ENCODE results near the gene NR2C2AP.
A peak's percentile ranks its signal among the peaks of the same experiment; 100 is the strongest.

Gene NR2C2AP

DNA sequence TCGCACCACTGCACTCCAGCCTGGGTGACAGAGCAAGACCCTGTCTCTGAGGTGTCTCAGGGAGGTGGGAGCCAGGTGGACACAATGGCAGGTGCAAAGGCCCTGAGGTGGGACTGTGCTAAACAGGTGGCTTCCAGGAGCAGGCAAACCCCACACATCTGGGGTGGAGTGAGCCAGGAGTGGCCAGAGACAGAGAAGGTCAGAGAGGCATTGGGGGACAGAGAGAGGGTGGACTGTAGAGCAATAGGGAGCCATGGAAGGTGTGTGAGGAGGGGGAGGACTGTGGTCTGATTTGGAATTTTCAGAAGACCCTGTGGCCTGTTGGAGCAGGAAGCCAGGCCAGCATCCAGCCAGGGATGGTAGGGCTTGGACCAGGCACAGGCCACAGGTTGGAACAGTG, 37.8 kb downstream of the NR2C2AP start:
- H4K20me1 ChIP-seq (ENCODE audit: low read depth, low read length), result no peaks in the 10 kb centered on the region
- peaks cover 94% of the 10 kb centered on the region for H3K79me2 ChIP-seq (ENCODE audit: insufficient read depth, low read length)
- H3K27ac ChIP-seq (ENCODE audit: low read depth, low read length), result peak overlapping the region; percentile 99
- H3K9ac ChIP-seq (ENCODE audit: low read length), result peak overlapping the region; percentile 94
- H3K4me3 ChIP-seq (ENCODE audit: insufficient read depth, low read length, poor library complexity, severe bottlenecking), result peak overlapping the region; percentile 81
- H3K9me2 ChIP-seq (replicated peaks; ENCODE audit: insufficient read depth, low read length), result no peaks in the 10 kb centered on the region
- H3K27me3 ChIP-seq (ENCODE audit: low read length), result no peaks in the 10 kb centered on the region
- H3K9me3 ChIP-seq (ENCODE audit: insufficient read depth, low read length), result no peaks in the 10 kb centered on the region
- peak overlapping the region; percentile 96 for H3K4me2 ChIP-seq (ENCODE audit: low read depth, low read length, poor library complexity, severe bottlenecking)
- peaks cover 4% of the 10 kb centered on the region for H3K36me3 ChIP-seq (ENCODE audit: low read length)
- TF ChIP-seq EZH2phosphoT487 (conservative IDR thresholded peaks at IDR 0.05; ENCODE audit: low read length), result no peak
- no peak for TF ChIP-seq CTCF (IDR thresholded peaks at IDR 0.05; ENCODE audit: insufficient read depth, low read length, poor library complexity, severe bottlenecking)
- no peak overlapping the region for H2AFZ ChIP-seq (ENCODE audit: low read depth, low read length, severe bottlenecking)
- H3F3A ChIP-seq (ENCODE audit: insufficient read depth), result peaks cover 89% of the 10 kb centered on the region

DNA sequence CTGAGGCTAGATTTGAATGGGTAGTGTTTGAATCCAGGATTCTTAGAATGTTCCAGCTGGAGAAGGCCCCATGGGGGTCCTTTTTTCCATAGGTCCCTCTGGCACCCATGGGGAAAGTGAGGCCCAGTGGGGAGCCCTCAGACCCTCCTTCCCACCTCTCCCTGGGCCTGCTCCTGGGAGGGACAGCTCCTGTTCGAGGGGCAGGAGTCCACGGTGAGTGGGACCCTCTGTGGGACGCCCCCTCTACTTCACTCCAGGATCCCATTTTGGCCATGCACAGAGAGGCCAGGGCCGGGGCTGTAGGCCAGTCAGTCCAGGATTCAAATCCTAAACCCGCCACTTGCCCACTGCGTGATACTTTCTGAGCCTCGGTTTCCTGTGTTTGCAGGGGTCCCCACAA, 40.7 kb downstream of the NR2C2AP start:
- Histone ChIP-seq H4K20me1 (ENCODE audit: low read depth, low read length) (no peaks in the 10 kb centered on the region), H3K79me2 (ENCODE audit: insufficient read depth, low read length) (peaks cover 83% of the 10 kb centered on the region), H2AFZ (ENCODE audit: low read depth, low read length, severe bottlenecking) (no peak overlapping the region), H3K9me2 (replicated peaks; ENCODE audit: insufficient read depth, low read length) (no peaks in the 10 kb centered on the region), H3K27ac (ENCODE audit: low read depth, low read length) (peak overlapping the region; percentile 99), H3K9ac (ENCODE audit: low read length) (peak overlapping the region; percentile 94), H3K4me3 (ENCODE audit: insufficient read depth, low read length, poor library complexity, severe bottlenecking) (peak overlapping the region; percentile 36), H3K36me3 (ENCODE audit: low read length) (peaks cover 2% of the 10 kb centered on the region; the same call in 1 of the 2 replicates), H3K27me3 (ENCODE audit: low read length) (no peaks in the 10 kb centered on the region), H3K9me3 (ENCODE audit: insufficient read depth, low read length) (no peaks in the 10 kb centered on the region), H3F3A (ENCODE audit: insufficient read depth) (peaks cover 95% of the 10 kb centered on the region), H3K4me2 (ENCODE audit: low read depth, low read length, poor library complexity, severe bottlenecking) (peak overlapping the region; percentile 96)
- no peak for TF ChIP-seq CTCF (IDR thresholded peaks at IDR 0.05; ENCODE audit: insufficient read depth, low read length, poor library complexity, severe bottlenecking)
- TF ChIP-seq EZH2phosphoT487 (conservative IDR thresholded peaks at IDR 0.05; ENCODE audit: low read length), result no peak

DNA sequence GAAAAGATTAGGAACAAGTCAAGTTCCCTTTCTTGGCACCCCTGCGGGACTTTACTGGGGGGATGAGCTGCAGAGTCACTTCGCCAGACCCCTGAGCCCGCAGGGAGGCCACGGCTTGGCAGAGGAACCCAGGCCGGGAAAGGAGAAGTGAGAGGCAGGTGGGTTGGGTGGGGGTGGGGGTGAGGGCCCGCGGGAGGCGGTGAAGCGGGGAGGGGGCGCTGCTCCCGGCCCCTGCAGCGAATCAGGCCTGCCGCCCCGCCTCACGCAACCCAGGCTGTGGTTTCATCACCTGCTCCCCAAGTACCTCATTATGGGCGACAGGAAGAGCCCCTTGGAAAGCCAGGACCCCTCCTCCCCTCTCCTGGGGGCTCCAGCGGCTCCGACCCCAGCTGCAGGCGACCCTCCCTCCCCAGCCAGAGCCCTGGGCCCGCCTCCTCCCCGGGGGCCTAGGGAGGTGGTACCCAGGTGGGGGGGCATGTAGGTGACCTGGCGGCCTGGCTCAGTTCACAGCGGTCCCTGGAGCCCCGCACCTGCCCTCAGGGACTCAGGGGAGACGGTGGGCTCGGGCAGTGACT, 42.7 kb downstream of the NR2C2AP start:
- Histone ChIP-seq H3K9me3 (ENCODE audit: insufficient read depth, low read length) (no peaks in the 10 kb centered on the region), H3K79me2 (ENCODE audit: insufficient read depth, low read length) (peaks cover 70% of the 10 kb centered on the region), H3K27me3 (ENCODE audit: low read length) (no peaks in the 10 kb centered on the region), H3K4me3 (ENCODE audit: insufficient read depth, low read length, poor library complexity, severe bottlenecking) (peak overlapping the region; percentile 23), H3K4me2 (ENCODE audit: low read depth, low read length, poor library complexity, severe bottlenecking) (peak overlapping the region; percentile 96), H2AFZ (ENCODE audit: low read depth, low read length, severe bottlenecking) (no peak overlapping the region), H3F3A (ENCODE audit: insufficient read depth) (peaks cover 94% of the 10 kb centered on the region), H3K27ac (ENCODE audit: low read depth, low read length) (peak overlapping the region; percentile 99), H4K20me1 (ENCODE audit: low read depth, low read length) (no peaks in the 10 kb centered on the region), H3K36me3 (ENCODE audit: low read length) (peaks cover 2% of the 10 kb centered on the region; the same call in 1 of the 2 replicates), H3K9me2 (replicated peaks; ENCODE audit: insufficient read depth, low read length) (no peaks in the 10 kb centered on the region), H3K9ac (ENCODE audit: low read length) (peak overlapping the region; percentile 94)
- TF ChIP-seq EZH2phosphoT487 (conservative IDR thresholded peaks at IDR 0.05; ENCODE audit: low read length), result no peak
- no peak for TF ChIP-seq CTCF (IDR thresholded peaks at IDR 0.05; ENCODE audit: insufficient read depth, low read length, poor library complexity, severe bottlenecking)

All from SU-DHL-6 (cell line).